Naive thymus-derived CD4-positive, alpha-beta T cell (primary cell): Measurements from ENCODE around the gene RNF125. TPM values are rescaled to one million over a fixed set of nuclear protein-coding genes. Genes with fewer than 3 reads are reported as not detected.
"Not testable (repeated sequence)": the region's sequence is repeated elsewhere in the genome, so short reads cannot be mapped to it uniquely, and the experiment has no call there.

Source experiments
- ATAC-seq: fragments of 150-1000 bp; cut with Tn5 transposase; 2 replicates; pipeline ENCODE4 v1.10.0; 2021; ENCODE audit warnings: mild to moderate bottlenecking, moderate library complexity
- CTCF ChIA-PET: fragments of 350-600 bp; sonication (Branson Sonifier 250); formaldehyde crosslinking; loops from one replicate; lab custom pipeline; 2021; ENCODE audit warnings: antibody characterized with exemption; lab: Charles Lee
- POLR2A ChIA-PET: fragments of 350-600 bp; sonication (Branson Sonifier 250); formaldehyde crosslinking; loops from one replicate; lab custom pipeline; 2021; ENCODE audit warnings: antibody characterized with exemption, inconsistent platforms; lab: Charles Lee
- DNase-seq, 9 donors: peaks; one replicate each; pipeline versions ENCODE4 v3.0.0 to v3.0.0-alpha.2; 2020 to 2022; ENCODE audit warnings: mixed read lengths in 1 of 9
- H3K27ac ChIP-seq: one replicate; pipeline ENCODE4 v1.7.0; 2013; ENCODE audit warnings: mild to moderate bottlenecking, low read depth, low read length, moderate library complexity
- H3K27me3 ChIP-seq, 2 donors: one replicate each; pipeline ENCODE4 v1.7.0; 2013; ENCODE audit warnings: low read length in 2 of 2, mild to moderate bottlenecking in 2 of 2, moderate library complexity in 2 of 2; ENCODE audit not compliant: control insufficient read depth in 2 of 2, insufficient read depth in 2 of 2
- H3K36me3 ChIP-seq, 3 experiments: 1 replicate in 2 of 3; 2 replicates in 1 of 3; pipeline ENCODE4 v1.7.0; 2013; ENCODE audit warnings: low read length in 3 of 3, mild to moderate bottlenecking in 3 of 3, moderate library complexity in 1 of 3; ENCODE audit not compliant: insufficient read depth in 3 of 3, control insufficient read depth in 2 of 3
- H3K4me1 ChIP-seq, 2 donors: one replicate each; pipeline ENCODE4 v1.7.0; 2013; ENCODE audit warnings: low read length in 2 of 2, mild to moderate bottlenecking in 2 of 2, moderate library complexity in 1 of 2; ENCODE audit not compliant: control insufficient read depth in 2 of 2, insufficient read depth in 2 of 2
- H3K4me3 ChIP-seq: 2 replicates; pipeline ENCODE4 v1.7.0; 2013; ENCODE audit warnings: mild to moderate bottlenecking, low read length
- H3K9me3 ChIP-seq, 3 experiments: 1 replicate in 2 of 3; 2 replicates in 1 of 3; pipeline ENCODE4 v1.7.0; 2013; ENCODE audit warnings: low read length in 3 of 3; ENCODE audit not compliant: control insufficient read depth in 2 of 3
- H3K27ac Mint-ChIP-seq, 9 donors: one replicate each; pipeline ENCODE4 v1.8.0; 2020 to 2022; ENCODE audit warnings: mixed read lengths in 9 of 9, mild to moderate bottlenecking in 8 of 9, moderate library complexity in 5 of 9, inconsistent platforms in 2 of 9
- H3K27me3 Mint-ChIP-seq, 5 donors: one replicate each; pipeline ENCODE4 v1.8.0; 2021 to 2022; ENCODE audit warnings: mixed read lengths in 5 of 5, mild to moderate bottlenecking in 1 of 5
- H3K36me3 Mint-ChIP-seq, 5 donors: one replicate each; pipeline ENCODE4 v1.8.0; 2020 to 2022; ENCODE audit warnings: mixed read lengths in 5 of 5, mild to moderate bottlenecking in 3 of 5, inconsistent platforms in 1 of 5
- H3K4me1 Mint-ChIP-seq, 7 donors: one replicate each; pipeline ENCODE4 v1.8.0; 2020 to 2022; ENCODE audit warnings: mixed read lengths in 7 of 7, mild to moderate bottlenecking in 3 of 7, inconsistent platforms in 1 of 7
- H3K4me3 Mint-ChIP-seq, 10 donors: one replicate each; pipeline ENCODE4 v1.8.0; 2020 to 2022; ENCODE audit warnings: mild to moderate bottlenecking in 10 of 10, mixed read lengths in 10 of 10, moderate library complexity in 6 of 10, inconsistent platforms in 2 of 10
- H3K9me3 Mint-ChIP-seq, 11 donors: one replicate each; pipeline ENCODE4 v1.8.0; 2020 to 2022; ENCODE audit warnings: mixed read lengths in 11 of 11, mild to moderate bottlenecking in 4 of 11, inconsistent platforms in 1 of 11, moderate library complexity in 1 of 11
- intact Hi-C, 2 donors: fragments of 100-400 bp; cut with micrococcal nuclease; formaldehyde crosslinking; loops; one replicate each; pipeline ENCODE4 v1.15.1; 2023
- polyA plus RNA-seq, 2 donors: library from polyadenylated mRNA; unstranded; fragments of 300-500 nt; fragmentation: Illumina TruSeq; gene quantifications; one replicate each; pipeline ENCODE4 v1.2.3, GENCODE V29; 2021
- total RNA-seq, 6 experiments: library from RNA in 5 of 6; stranded (reverse) in 5 of 6; gene quantifications; 1 replicate in 5 of 6; 2 replicates in 1 of 6; pipeline ENCODE4 v1.2.3 and lab custom pipeline; 2021 to 2026

Gene RNF125
- total and polyA plus RNA-seq, 7 experiments from 2014 or later, result 20.9 to 64.7 (median 37.1) TPM

- Mint-ChIP-seq H3K36me3 (no peaks in the 10 kb centered on the region), H3K9me3 (no peaks in the 10 kb centered on the region), H3K27ac (peak overlapping the region in 1 of 9 donors; percentile 66), H3K4me3 (no peak overlapping the region), H3K4me1 (no peaks in the 10 kb centered on the region), H3K27me3 (peaks cover 0 to 16% (median 0%) of the 10 kb centered on the region in 5 donors)
- ChIA-PET CTCF (no interaction called here), POLR2A (interaction anchor here (0.5 to 0.6 kb wide), 2 partner anchors 11 to 88 kb away, joined by 3 to 4 read pairs; no protein-coding TSS in a partner anchor)
- no peak for DNase-seq
- Histone ChIP-seq H3K9me3 (no peaks in the 10 kb centered on the region), H3K27ac (no peak overlapping the region), H3K27me3 (no peaks in the 10 kb centered on the region), H3K4me1 (no peaks in the 10 kb centered on the region), H3K4me3 (no peak overlapping the region), H3K36me3 (no peaks in the 10 kb centered on the region)
- ATAC-seq, result no peak
- intact Hi-C loops, result no loop called here
These were observed 22.6 kb upstream of the RNF125 start for GRCh38 chr18:31996007-31996406.

DNA sequence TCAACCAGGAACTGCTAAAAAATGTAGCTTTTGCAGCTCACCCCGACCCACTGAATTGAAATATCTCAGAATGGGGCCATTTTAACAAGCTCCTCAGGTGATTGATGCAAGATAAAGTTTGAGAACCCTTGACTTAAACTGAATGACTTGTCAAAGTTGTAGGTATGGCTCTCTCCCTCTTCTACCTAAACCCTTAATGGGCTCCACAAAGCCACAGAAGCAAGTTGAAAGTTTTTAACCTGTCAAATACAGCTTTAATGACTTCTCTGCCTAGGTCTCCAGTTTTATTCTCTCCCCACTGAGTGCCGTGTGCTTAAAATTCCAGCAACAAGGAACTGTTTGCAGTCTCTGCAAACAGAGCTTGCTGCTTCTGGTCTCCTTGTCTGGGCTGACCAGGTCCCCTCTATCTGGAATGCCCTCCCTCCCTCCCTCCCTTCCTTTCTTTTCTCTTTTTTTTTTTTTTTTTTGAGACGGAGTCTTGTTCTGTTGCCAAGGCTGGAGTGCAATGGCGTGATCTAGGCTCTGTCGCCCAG lies 19.7 kb upstream of the RNF125 start:
- POLR2A ChIA-PET, result no interaction called here
- CTCF ChIA-PET, result no interaction called here
- DNase-seq (no peak), ATAC-seq (no peak)
- H3K27me3 ChIP-seq, result no peaks in the 10 kb centered on the region
- Mint-ChIP-seq H3K27ac (no peak overlapping the region), H3K36me3 (no peaks in the 10 kb centered on the region), H3K4me1 (peaks cover 0 to 4% (median 0%) of the 10 kb centered on the region in 7 donors), H3K9me3 (no peaks in the 10 kb centered on the region), H3K4me3 (no peak overlapping the region), H3K27me3 (peaks cover 0 to 27% (median 0%) of the 10 kb centered on the region in 5 donors)
- no peak overlapping the region for H3K27ac ChIP-seq
- no peaks in the 10 kb centered on the region for H3K36me3 ChIP-seq
- no peaks in the 10 kb centered on the region for H3K9me3 ChIP-seq
- intact Hi-C loops, result no loop called here
- H3K4me3 ChIP-seq, result no peak overlapping the region
- H3K4me1 ChIP-seq, result no peaks in the 10 kb centered on the region

- not testable (repeated sequence) for H3K36me3 Mint-ChIP-seq, H3K36me3 ChIP-seq
- peaks cover 0 to 23% (median 0%) of the 10 kb centered on the region in 5 donors for H3K27me3 Mint-ChIP-seq
These were observed 17.5 kb upstream of the RNF125 start for GRCh38 chr18:32001141-32001540.

GRCh38 chr18:32003822-32004221 lies 14.8 kb upstream of the RNF125 start:
- DNase-seq, H3K36me3 ChIP-seq, CTCF ChIA-PET, H3K36me3 Mint-ChIP-seq, H3K4me1 ChIP-seq, H3K4me3 ChIP-seq, H3K4me1 Mint-ChIP-seq, H3K4me3 Mint-ChIP-seq, H3K9me3 Mint-ChIP-seq, POLR2A ChIA-PET, intact Hi-C loops, H3K27me3 ChIP-seq, ATAC-seq, H3K9me3 ChIP-seq, H3K27ac ChIP-seq, H3K27ac Mint-ChIP-seq: not testable (repeated sequence)
- H3K27me3 Mint-ChIP-seq, result peaks cover 0 to 17% (median 0%) of the 10 kb centered on the region in 5 donors

More at GRCh38 chr18:32001141-32001540, 17.5 kb upstream of the RNF125 start:
- H3K9me3 Mint-ChIP-seq, H3K27me3 ChIP-seq, H3K9me3 ChIP-seq, ATAC-seq, DNase-seq, H3K4me3 Mint-ChIP-seq, POLR2A ChIA-PET, H3K4me1 Mint-ChIP-seq, H3K27ac Mint-ChIP-seq, H3K27ac ChIP-seq, H3K4me3 ChIP-seq, CTCF ChIA-PET, H3K4me1 ChIP-seq, intact Hi-C loops: not testable (repeated sequence)

DNA sequence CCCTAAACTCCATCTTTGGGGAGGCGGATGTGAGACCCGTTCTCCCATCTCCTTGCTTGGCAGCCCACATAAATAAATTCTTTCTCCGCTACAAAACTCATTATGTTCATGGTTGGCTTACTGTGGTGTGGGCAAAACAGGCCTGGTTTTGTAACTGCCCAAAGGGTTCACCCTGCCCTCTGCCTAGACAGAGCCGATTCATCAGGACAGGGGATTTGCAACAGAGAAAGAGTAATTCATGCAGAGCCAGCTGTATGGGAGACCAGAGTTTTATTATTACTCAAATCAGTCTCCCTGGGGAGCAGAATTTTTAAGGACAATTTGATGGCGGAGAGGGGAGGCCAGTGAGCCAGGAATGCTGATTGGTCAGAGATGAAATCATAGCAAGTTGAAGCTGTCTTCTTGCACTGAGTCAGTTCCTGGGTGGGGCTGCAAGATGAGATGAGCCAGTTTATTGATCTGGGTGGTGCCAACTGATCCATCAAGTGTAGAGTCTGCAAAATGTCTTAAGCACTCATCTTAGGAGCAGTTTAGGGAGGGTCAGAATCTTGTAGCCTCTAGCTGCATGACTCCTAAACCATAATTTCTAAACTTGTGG lies 8.4 kb upstream of the RNF125 start:
- no peak for DNase-seq
- H3K27ac Mint-ChIP-seq, result peak overlapping the region in 2 of 9 donors; percentile 15 to 32

DNA sequence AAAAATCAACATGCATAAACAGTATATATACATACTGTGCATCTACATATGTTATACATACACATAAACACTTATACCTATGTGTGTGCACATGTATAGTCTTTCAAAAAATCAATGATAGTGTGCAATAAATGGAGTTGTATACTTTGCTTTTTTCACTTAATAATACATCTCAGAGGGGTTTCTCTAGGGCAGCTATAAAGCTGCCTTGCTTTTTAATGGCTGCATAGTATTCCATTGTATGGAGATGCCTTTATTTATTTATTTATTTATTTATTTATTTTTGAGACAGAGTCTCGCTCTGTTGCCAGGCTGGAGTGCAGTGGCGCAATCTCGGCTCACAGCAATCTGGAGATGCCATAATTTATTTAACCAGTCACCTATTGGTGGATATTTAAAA lies 7.4 kb upstream of the RNF125 start:
- Mint-ChIP-seq H3K4me3 (no peak overlapping the region), H3K27ac (no peak overlapping the region), H3K9me3 (peaks cover 0 to 4% (median 0%) of the 10 kb centered on the region in 11 donors), H3K4me1 (peaks cover 10 to 23% (median 17%) of the 10 kb centered on the region in 7 donors), H3K36me3 (no peaks in the 10 kb centered on the region), H3K27me3 (peaks cover 0 to 5% (median 0%) of the 10 kb centered on the region in 5 donors)
- intact Hi-C loops, result no loop called here
- no peaks in the 10 kb centered on the region for H3K9me3 ChIP-seq
- ChIA-PET CTCF (interaction anchor here (0.5 kb wide), 1 partner anchor 539 kb away, joined by 3 read pairs; no protein-coding TSS in a partner anchor), POLR2A (interaction anchor here (0.5 to 0.7 kb wide), 2 partner anchors 8 to 83 kb away, joined by 3 to 9 read pairs; no protein-coding TSS in a partner anchor)
- no peaks in the 10 kb centered on the region for H3K36me3 ChIP-seq
- no peaks in the 10 kb centered on the region for H3K27me3 ChIP-seq
- DNase-seq (no peak), ATAC-seq (no peak)
- no peak overlapping the region for H3K27ac ChIP-seq
- H3K4me1 ChIP-seq, result no peaks in the 10 kb centered on the region
- H3K4me3 ChIP-seq, result no peak overlapping the region

More for the DNA sequence above, 8.4 kb upstream of the RNF125 start:
- Mint-ChIP-seq H3K9me3 (peaks cover 0 to 4% (median 0%) of the 10 kb centered on the region in 11 donors), H3K27me3 (peaks cover 0 to 5% (median 0%) of the 10 kb centered on the region in 5 donors), H3K36me3 (no peaks in the 10 kb centered on the region), H3K4me3 (no peak overlapping the region), H3K4me1 (peaks cover 8 to 15% (median 12%) of the 10 kb centered on the region in 7 donors)
- Histone ChIP-seq H3K27me3 (no peaks in the 10 kb centered on the region), H3K4me3 (no peak overlapping the region), H3K36me3 (no peaks in the 10 kb centered on the region), H3K4me1 (no peaks in the 10 kb centered on the region), H3K9me3 (no peaks in the 10 kb centered on the region), H3K27ac (no peak overlapping the region)
- intact Hi-C loops, result no loop called here
- ATAC-seq, result no peak
- POLR2A ChIA-PET, result no interaction called here
- CTCF ChIA-PET, result no interaction called here
